GM19043 (cell line): ENCODE measurements around the gene MS4A10.
"Not testable (repeated sequence)": the region's sequence is repeated elsewhere in the genome, so short reads cannot be mapped to it uniquely, and the experiment has no call there.

ENCODE experiments used
- ATAC-seq: cut with Tn5 transposase; IDR thresholded peaks from one replicate; pipeline ENCODE4 v1.9.1; 2021; ENCODE audit warnings: low read depth; ENCODE audit not compliant: unreplicated experiment

The MS4A10 gene

GRCh38 chr11:60821827-60822599, 36.9 kb downstream of the MS4A10 start:
- ATAC-seq: no peak

DNA sequence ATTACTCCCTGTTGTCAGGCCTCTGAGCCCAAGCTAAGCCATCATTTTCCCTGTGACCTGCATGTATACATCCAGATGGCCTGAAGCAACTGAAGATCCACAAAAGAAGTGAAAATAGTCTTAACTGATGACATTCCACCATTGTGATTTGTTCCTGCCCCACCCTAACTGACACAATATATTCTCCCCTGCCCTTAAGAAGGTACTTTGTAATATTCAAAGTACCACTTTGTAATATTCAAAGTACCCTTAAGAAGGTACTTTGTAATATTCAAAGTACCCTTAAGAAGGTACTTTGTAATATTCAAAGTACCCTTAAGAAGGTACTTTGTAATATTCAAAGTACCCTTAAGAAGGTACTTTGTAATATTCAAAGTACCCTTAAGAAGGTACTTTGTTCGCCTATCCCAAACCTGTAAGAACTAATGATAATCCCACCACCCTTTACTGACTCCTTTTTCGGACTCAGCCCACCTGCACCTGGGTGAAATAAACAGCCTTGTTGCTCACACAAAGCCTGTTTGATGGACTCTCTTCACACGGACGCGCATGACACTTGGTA, 38.7 kb downstream of the MS4A10 start:
- ATAC-seq: not testable (repeated sequence)

DNA sequence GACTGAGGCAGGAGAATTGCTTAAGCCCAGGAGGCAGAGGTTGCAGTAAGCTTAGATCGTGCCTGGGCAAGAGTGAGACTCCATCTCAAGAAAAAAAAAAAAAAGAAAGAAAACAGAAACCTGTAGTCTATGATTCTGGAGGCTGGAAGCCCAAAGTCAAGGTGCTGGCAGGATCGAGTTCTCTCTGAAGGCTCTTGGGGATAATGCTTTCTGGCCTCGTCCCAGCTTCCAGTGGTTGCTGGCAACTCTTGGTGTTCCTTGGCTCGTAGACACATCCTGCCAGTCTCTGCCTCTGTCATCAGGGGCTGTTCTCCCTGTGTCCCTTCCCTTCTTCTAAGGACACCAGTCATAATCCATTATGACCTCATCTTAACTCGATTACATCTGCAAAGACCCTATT, 40.0 kb downstream of the MS4A10 start:
- no peak for ATAC-seq

DNA sequence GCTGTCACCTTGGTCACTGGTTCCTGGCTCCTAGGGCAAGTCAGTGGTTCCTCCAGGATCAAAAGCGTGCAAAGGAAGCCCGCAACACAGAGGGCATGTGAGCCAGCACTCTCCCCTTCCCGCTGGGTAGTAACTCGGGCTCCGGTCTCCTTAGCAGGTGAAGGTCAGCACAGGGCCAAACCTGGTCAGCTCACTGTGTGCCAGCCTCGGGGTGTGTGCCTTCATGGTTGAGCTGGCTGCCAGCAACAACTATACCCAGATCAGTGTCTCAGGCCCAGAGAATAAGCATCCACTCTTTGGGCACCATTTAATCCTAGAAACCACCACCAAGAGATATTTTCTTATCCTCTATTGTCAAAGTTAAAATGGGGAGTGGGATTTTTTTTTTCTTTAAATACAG, 40.7 kb downstream of the MS4A10 start:
- ATAC-seq: no peak

DNA sequence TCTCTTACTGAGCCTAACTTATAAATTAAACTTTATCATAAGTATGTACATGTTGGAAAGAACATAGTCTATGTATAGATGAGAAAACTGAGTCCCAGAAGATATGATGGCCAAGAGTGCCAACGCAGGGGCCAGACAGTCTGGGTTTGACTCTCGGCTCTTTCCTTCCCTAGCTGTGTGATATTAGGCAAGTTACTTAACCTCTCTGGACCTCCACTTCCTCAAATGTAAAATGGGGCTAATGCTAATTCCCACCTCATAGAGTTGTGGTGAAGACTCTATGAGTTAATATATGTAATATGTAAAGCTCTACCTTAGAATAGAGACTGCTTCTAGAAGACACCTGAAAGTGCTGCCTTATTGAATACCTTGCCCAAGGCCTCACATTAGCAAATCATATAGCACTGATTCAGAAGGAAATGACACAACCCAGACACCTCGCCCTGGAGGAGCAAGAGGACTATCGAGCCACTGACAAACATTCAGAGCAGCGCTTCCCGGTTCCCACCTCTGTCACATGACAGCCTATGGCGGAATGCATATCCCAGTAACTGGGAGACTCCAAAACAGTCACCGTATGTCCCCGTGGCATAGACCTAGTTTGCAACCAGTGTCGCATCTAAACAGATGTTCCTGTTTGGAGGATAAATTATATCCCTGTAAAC, 45.5 kb downstream of the MS4A10 start:
- ATAC-seq: no peak

DNA sequence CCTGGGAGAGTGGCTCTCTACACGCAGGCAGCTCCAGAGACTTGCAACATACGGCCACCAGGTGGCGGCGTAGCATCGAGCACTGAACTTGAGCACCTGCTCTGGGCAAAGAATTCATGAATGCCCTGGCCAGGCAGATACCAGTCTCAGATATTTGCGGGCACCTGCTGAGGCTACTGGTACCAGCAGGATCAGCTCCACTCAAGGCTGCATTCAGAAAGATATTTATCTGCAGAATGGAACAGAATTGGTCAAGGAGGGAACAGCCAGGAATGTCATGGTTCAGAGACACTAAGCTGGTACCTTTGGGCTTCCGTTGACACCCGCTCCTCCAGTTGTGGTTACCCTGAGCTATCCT, 46.0 kb downstream of the MS4A10 start:
- no peak for ATAC-seq

DNA sequence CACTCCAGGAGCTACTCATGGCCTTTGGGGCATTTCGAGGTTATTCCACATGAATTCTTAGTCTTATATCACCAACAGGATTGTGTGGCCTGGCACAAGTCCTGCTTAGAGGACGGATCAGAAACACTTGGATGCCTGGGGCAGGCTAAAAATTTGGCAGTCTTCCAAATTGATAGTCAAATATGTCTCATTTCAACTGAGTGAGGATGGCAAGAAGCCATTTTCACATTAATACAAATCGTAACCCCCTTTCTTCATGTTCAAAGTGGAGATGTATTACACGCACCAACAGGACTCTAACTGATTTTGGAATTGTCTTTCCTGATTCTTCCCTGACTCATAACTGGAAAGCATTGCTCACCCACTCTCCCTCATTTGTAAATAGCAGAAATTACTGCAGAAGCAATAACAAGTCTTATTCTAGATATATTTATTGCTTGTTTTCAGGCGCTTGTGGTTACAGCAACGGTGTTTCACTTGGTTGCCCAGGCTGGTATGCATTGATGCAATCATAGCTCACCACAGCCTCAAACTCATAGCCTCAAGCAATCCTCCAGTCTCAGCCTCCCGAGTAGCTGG, 46.5 kb downstream of the MS4A10 start:
- no peak for ATAC-seq

DNA sequence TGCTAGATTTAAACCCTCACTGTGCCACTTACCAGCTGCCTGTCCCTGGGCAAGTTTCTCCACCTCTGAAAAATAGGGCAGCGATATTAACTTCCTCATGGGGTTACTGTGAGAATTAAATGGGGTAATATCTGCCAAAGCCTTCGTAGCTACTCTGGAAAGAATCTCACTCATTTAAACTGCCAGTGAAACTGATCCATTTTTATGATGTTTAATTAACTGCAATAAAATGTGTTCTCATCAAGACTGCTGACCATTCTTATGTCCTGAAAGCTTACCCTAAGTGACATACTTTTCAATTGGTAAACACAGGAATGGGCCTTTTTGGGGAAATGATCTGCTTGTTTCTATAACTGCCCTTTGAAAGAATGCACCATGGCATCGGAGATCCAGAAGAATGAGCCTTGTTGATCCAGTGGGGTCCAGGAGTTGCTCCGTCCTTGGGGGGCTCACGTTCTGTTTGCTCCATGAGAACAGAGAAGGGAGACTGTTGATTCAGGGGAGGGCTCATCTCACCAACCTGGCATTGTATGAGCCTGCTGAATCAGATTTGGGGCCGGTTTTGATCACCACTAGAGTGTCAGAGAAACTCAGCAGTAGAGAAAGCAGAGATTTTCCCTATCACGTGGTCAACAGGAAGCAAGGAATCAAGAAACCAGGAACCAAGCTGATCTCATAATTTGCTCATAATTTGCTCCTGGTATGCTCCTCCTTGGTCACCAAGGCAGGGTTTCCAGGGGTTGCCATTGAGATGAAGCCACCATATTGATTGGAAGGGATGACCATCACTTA, 49.8 kb downstream of the MS4A10 start:
- no peak for ATAC-seq

GRCh38 chr11:60835534-60835846, 50.4 kb downstream of the MS4A10 start:
- ATAC-seq: no peak

GRCh38 chr11:60836866-60837515, 51.9 kb downstream of the MS4A10 start:
- no peak for ATAC-seq

GRCh38 chr11:60838132-60838531, 53.0 kb downstream of the MS4A10 start:
- ATAC-seq: no peak

- no peak for ATAC-seq
Observed at GRCh38 chr11:60840470-60841430, 55.6 kb downstream of the MS4A10 start.

DNA sequence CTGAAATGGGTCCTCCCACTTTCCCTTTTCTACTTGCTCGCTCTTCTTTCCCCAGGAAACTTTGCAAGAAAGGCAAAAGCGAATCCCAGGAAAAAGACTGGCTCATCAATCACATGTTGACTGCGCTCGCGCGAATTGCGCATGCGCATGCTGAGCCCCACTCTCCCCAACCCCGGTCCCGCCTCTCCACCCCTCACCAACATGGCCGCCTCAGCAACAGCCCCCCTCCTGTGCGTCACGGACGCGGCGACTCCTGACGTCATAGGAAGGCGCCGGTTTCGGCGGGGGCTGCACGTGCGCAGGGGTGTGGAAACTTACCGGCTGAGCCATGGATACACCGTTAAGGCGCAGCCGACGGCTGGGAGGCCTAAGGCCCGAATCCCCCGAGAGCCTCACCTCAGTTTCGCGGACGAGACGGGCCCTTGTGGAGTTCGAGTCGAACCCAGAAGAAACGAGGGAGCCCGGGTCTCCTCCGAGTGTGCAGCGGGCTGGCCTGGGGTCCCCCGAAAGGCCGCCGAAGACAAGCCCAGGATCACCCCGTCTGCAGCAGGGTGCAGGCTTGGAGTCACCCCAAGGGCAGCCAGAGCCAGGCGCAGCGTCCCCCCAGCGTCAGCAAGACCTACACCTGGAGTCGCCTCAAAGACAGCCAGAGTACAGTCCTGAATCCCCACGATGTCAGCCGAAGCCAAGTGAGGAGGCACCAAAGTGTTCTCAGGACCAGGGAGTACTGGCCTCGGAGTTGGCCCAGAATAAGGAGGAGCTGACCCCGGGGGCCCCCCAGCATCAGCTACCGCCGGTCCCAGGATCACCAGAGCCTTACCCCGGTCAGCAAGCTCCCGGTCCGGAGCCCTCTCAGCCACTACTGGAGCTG, 56.9 kb downstream of the MS4A10 start, which contains the start of gene CCDC86:
Gene CCDC86, plus strand, starts transcription at position 317 of the 871 bp plus-strand sequence. Its CDS starts 12 bp downstream, at position 329.
- peak; percentile 77 for ATAC-seq

GRCh38 chr11:60842668-60843600, 57.8 kb downstream of the MS4A10 start:
- ATAC-seq: no peak

GRCh38 chr11:60844045-60844869, 59.1 kb downstream of the MS4A10 start:
- no peak for ATAC-seq

- no peak for ATAC-seq
Observed at GRCh38 chr11:60844870-60845221, 59.7 kb downstream of the MS4A10 start.
